Iris pigment epithelial cell (primary cell): ENCODE measurements around the gene PRKCB.

Source experiments
- DNase-seq: peaks from one replicate; pipeline ENCODE4 v3.0.0-alpha.2; 2011; ENCODE audit warnings: low read depth

The PRKCB gene

DNA sequence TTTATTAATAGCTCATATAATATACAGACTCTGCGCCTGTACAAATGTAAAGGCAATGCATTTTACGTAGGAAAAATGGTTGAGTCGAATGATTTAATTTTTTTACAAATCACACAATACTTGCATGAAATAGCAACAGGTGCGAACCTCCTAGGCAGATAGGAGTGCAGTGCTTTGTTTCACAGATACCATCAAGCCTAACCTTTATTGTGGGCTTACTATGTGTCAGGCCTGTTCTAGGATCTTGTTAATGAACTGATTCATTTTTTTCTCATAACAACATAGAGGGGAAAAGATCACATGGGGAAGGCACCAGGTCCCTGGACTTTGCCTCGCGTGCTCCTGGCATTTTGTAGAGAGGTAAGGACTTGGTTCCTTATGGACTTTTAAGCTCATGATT is 107.8 kb downstream of the PRKCB start:
- DNase-seq: no peak

DNA sequence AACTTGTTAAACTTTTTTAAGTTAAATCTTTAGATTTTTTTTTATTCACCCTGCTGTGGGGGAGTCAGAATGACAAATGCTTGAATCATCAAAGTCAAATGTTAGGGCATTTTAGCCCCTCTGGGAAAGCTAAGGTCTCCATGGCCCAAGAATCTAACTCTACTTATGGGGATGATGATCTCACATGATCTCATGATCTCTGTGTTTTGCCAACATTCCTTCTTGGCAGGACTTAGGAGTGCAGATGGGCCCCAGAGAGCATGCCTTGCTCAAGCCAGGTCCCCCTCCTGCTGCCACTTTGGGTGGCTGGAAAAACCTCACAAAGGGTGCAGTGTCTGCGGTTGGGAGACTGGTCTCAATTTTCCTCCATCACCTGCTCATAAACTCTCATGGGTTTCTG is 108.6 kb downstream of the PRKCB start:
- DNase-seq: no peak

GRCh38 chr16:23945243-23945642 is 109.5 kb downstream of the PRKCB start:
- no peak for DNase-seq

DNA sequence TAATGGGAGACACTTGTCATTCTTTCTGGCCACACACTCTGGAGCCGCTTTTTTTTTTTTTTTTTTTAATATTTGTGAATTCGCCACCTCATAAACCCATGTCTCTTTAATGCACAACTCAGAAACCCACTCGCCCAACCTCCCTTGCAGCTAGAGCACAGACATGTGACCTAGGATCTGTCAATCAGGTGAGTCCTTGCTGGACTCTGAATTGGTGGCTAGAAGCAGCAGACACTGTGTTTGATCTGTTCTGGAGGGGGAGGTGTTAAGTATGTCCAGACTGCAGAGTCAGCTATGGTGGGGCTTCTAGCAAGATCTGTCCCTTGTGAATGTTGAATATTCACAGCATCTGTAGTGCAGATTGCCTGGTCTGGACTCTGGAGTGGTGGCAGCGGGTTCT is 112.1 kb downstream of the PRKCB start:
- DNase-seq: no peak

DNA sequence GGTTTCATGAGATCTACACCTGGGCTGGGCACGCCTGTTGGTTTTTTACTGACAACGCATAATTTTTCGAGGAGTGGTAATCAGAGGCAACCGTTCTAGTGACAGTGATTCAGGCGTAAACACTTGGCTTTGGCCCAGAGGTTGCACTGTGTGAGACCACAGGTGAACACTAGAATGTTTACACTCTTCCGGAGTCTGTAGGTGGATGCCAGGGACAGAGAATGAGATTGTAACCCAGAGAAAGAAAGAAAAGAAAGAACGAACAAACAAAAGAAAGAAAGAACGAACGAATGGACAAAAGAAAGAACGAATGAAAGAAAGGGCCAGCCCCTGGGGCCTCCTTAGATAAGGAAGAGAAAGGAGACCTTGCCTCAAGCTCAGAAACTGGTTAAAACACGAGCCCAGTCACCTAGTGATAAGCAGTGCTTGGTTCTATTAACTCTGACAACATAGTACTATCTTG is 113.2 kb downstream of the PRKCB start:
- DNase-seq: no peak

DNA sequence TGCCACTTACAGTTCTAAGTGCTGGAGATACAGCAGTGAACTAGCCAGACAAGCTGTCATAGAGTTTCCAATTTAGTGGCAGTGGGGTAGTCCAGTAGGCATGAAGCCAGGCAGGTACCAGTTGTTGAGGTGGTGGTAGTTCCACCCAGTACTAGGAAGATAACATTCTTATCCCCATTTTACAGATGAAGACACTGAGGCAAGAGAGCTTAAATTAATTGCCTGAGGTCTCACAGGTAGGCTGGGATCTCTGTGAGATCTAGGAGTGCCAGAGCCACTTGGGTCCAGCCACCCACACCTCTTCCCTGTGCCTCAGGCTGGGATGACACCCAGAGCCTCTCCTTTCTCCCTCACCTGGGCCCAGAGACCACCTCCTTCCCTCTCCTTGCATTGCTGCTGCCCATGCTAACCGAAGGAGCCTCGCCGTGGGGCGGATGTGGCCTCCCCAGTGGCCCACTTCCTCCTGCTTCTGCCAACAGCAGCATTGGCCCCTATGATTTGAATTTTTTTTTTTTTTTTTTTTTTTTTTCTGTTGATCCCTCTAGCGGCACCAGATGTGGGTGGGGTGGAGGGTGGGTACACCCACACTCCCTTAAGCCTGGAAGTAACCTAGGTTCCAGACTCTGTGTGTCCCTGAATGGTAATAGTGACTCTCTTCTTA is 114.0 kb downstream of the PRKCB start:
- DNase-seq: no peak

DNA sequence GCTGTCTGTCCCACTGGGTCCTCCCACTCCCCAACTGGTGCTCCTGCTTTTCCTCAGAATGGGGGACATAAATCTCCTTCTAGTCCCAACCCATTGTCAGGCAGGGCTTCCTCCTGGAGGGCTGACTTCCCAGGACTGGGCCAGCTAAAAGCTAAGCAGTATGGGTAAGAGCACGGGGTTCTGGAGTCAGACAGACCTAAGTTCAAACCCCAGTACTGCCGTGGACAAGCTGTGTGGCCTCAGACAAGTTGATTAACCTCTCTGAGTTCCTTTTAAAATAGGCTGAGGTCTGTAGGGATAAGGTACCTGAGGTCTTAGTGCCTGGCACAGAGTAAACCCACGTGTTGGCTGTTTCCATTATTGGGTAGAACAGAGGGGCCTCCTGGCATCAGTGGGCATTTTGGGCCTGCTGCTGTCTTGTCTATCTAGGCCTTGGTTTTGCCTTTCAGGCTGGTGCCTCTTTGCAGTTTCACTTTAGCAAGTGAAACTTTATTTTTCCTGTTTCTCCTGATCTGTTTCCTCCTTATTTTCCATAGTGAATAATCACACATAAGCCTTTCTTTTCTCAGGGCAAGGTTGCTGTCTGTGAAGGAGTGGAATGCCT is 114.6 kb downstream of the PRKCB start:
- no peak for DNase-seq

- DNase-seq: no peak
Observed at GRCh38 chr16:23950898-23951297, 115.1 kb downstream of the PRKCB start.

- DNase-seq: peak; percentile 1
Observed at GRCh38 chr16:23952128-23952970, 116.6 kb downstream of the PRKCB start.

GRCh38 chr16:23952971-23953300 is 117.2 kb downstream of the PRKCB start:
- no peak for DNase-seq

- no peak for DNase-seq
Observed at GRCh38 chr16:23953476-23953875, 117.7 kb downstream of the PRKCB start.

DNA sequence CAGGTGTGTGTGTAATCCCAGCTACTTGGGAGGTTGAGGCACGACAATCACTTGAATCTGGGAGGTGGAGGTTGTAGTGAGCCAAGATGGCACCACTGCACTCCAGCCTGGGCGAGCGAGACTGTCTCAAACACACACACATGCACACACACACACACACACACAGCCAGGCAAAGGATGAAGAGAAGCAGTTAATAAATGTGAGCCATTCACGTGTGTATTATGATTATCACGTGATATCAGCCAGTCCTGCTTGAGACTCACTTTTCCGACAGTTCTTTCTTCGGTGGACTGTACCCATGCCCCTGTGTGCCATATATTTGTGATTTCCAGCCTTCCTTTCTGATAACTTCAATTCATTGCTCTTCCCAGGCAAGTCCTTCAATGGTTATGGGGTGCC is 119.3 kb downstream of the PRKCB start:
- no peak for DNase-seq

- no peak for DNase-seq
Observed at GRCh38 chr16:23957287-23957686, 121.5 kb downstream of the PRKCB start.

DNA sequence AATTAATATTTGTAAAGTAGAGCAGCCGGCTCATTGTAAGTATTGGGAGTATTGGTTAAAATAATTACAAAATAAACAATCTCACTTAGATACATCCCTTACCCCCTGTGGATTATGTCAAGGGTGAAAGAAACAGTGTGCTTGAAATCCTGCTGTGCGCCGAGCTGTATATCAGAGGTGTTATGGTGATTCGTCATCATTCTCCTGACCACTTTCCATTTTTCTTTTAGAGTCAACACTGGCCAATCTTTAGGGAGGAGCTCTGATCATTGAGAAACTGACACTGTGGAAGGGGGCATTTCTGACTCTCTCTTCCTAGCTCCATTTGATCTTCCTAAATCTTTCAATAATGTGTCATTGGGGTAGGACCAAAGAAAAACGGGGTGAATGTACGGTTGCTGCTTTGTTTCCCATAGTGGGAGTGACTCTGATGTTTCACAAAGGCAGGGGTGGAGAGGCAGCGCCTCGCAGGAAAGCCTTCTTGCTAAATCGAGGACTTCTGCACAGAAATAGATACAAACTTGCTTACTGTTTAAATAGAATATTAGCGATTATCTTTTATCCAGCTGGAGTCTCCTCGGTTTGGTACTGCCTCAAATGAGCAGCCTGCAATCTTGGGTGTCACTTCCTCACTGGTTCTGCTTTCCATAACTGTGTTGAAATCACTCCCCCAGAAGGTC is 123.4 kb downstream of the PRKCB start:
- DNase-seq: no peak

DNA sequence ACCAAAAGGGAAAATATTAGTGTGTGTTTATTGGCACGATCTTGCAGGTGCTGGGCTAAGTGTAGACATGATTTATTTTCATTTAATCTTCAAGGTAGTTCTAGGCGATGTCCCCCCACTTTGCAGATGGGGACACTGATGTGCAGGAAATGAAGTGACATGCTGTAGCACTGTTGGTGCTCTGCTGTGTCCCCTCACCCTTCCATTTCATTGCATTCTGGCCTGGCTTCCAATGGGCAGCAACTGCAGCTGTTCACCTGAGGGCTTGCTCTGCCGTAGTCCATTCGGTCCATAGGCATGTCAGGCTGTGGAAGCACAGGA is 123.9 kb downstream of the PRKCB start:
- no peak for DNase-seq

GRCh38 chr16:23960081-23960885 is 124.5 kb downstream of the PRKCB start:
- no peak for DNase-seq

DNA sequence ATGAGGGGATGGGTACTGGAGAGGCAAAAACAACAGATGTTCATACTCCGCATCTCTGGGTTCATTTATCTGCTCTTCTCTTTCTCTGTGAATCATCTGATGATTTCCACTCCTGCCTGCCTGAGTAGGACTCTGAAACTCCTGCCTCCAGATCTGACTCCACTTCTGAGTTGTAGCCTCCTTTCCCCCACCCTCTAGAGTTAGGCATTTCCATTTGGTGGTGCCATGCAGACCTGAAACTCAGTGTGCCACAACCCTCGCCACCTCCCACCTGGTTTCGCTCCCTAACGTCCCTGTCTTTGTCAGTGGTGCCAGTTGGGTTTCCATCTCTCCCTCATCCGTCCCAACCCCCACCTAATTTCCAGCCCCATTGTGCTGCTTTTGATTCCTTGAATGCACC is 126.2 kb downstream of the PRKCB start:
- no peak for DNase-seq

- DNase-seq: no peak
Observed at GRCh38 chr16:23964136-23964535, 128.4 kb downstream of the PRKCB start.

DNA sequence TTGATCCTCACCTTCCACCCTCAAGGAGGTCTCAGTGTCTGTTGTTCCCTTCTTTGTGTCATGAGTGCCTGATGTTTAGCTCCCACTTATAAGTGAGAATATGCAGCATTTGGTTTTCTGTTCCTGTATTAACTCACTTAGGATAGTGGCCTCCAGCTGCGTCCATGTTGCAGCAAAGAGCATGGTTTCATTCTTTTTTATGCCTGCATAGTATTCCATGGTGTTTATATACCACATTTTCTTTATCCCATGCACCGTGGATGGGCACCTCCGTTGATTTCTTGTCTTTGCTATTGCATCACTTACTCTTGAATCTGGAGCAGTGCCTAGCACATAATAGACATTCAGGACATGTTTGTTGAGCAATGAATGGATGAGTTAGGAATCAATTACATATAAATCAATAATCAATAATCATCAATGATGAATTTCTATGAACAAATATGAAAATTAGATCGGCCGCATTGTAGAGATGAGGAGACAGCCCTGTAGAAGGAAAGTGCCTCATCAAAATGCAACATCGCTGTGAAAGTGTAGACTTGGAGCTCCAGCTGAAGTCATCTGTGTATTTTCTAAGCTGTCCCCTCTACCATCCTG is 129.5 kb downstream of the PRKCB start:
- DNase-seq: no peak

DNA sequence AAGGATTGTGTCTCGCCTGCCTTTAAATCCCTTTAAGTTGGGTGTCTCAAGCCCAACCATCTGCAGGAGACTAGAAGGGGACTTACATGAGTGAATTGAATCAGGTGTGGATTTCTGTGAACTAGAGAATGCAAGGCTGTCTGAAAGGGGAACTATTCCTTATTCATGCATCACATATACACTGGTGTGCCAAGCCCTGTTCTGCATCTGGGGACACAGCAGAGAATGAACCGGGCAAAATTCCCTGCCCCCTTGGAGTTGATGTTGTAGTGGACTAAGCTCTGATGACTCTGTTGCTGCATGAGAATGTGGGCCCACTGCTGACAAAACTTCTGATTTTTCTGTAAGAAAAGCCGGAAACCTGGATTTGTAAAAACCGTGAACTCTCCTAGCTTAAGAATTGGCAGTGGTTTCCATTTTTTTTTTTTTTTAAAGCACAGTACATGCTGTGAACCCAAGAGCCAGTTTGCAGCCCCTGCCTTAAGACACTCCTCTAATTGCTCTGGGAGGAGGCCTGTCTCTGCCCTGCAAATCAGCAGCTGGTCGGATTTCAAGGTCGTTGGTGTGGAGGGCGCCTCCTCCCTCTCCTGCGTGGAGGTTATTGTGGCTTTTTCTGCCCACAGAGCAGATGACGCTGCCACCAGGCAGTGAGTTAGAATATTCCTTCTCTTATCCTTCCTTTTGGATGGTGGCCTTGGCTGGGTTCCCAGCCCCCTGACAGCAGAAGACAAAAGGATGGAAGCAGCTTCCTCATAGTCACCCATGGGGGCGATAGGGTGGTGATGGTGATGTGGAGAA is 131.0 kb downstream of the PRKCB start:
- DNase-seq: no peak

DNA sequence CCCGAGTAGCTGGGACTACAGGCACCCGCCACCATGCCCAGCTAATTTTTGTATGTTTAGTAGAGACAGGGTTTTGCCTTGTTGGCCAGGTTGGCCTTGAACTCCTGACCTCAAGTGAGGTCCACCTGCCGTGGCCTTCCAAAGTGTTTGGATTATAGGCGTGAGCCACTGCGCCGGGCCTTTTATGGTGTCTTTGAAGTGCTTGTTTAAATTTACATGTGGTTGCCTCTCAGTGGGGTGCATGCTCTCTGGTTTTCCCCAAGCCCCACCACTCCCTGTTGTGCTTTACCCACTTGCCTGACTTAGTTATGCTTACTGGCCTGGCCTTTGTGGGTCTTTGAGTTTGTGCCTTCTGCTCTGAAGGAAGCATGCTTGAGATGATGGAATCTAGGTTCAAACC is 132.0 kb downstream of the PRKCB start:
- DNase-seq: no peak
